Measurements from ENCODE around the gene MAMDC4. TPM values are rescaled to one million over a fixed set of nuclear protein-coding genes. Genes with fewer than 3 reads are reported as not detected.

MAMDC4 gene
- polyA plus RNA-seq, 3 donors, result 0.07 to 5.2 TPM; not detected in 1

DNA sequence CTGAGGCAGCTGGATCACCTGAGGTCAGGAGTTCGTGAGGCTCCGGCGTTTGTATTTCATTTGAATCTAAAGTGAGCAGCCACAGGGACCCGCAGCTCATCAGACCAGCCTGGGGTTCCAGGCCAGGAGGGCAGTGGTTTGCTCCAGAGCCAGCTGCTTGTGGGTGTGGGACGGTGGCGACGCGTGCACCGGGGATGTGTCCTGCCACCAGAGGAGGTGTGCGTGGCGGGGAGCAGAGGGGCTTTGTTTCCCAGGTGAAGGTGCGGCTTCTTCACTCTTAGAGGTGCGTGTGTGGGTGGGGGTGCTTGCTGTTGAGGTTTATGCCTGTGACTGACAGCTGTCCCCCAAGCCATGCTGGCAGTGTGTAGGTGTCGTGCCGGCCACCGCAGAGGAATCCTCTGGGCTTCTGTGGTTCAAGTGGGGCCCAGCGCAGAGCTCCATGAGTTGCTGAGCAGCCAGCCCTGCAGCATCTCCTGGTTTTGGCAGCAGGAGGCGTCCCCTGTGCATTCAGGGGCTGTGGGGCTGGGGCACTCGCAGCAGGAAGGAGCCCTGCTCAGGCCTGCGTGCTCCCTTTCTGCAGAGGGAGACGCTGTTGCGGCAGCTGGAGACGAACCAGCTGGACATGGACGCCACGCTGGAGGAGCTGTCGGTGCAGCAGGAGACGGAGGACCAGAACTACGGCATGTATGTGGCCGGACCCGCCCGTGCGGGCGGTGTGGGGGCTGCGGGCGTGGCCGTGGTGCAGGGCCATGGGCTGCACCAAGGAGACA is 16.8 kb upstream of the MAMDC4 start:
- DNase-seq, result no peak
- WGBS (ENCODE audit: insufficient coverage), result 98% methylated on average over 28 of the region's 36 CpGs
- intact Hi-C loops (cut with micrococcal nuclease), result no loop called here
- Histone ChIP-seq H2AFZ (ENCODE audit: insufficient read depth, low read depth, low read length, poor library complexity, severe bottlenecking) (no peak overlapping the region), H3K9ac (ENCODE audit: insufficient read depth, low read length, poor library complexity, severe bottlenecking) (no peak overlapping the region), H3K4me3 (replicated peaks in 1 of 3; ENCODE audit: low read depth in 2 of 3, low read length in 3 of 3) (no peak overlapping the region), H3K27ac (ENCODE audit: low read depth in 1 of 2, low read length in 2 of 2) (no peak overlapping the region), H3K79me2 (ENCODE audit: insufficient read depth, low read length) (no peaks in the 10 kb centered on the region), H3K4me1 (ENCODE audit: control insufficient read depth in 1 of 2, insufficient read depth in 2 of 2, low read length in 2 of 2) (no peaks in the 10 kb centered on the region), H3K4me2 (replicated peaks; ENCODE audit: extremely low read depth, low read length, poor library complexity, severe bottlenecking) (no peak overlapping the region), H3K36me3 (replicated peaks in 1 of 2; ENCODE audit: control insufficient read depth in 1 of 2, insufficient read depth in 2 of 2, low read length in 2 of 2) (peaks cover 55 to 70% of the 10 kb centered on the region in 2 donors), H3K27me3 (ENCODE audit: control insufficient read depth in 2 of 2, insufficient read depth in 2 of 2, low read length in 2 of 2) (no peaks in the 10 kb centered on the region), H4K20me1 (ENCODE audit: insufficient read depth, low read length) (no peaks in the 10 kb centered on the region), H3K9me3 (replicated peaks in 1 of 2; ENCODE audit: control insufficient read depth in 1 of 2, insufficient read depth in 1 of 2, low read length in 2 of 2) (no peaks in the 10 kb centered on the region)
- TF ChIP-seq, protein P1, sequence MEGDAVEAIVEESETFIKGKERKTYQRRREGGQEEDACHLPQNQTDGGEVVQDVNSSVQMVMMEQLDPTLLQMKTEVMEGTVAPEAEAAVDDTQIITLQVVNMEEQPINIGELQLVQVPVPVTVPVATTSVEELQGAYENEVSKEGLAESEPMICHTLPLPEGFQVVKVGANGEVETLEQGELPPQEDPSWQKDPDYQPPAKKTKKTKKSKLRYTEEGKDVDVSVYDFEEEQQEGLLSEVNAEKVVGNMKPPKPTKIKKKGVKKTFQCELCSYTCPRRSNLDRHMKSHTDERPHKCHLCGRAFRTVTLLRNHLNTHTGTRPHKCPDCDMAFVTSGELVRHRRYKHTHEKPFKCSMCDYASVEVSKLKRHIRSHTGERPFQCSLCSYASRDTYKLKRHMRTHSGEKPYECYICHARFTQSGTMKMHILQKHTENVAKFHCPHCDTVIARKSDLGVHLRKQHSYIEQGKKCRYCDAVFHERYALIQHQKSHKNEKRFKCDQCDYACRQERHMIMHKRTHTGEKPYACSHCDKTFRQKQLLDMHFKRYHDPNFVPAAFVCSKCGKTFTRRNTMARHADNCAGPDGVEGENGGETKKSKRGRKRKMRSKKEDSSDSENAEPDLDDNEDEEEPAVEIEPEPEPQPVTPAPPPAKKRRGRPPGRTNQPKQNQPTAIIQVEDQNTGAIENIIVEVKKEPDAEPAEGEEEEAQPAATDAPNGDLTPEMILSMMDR (IDR thresholded peaks at IDR 0.05), result no peak
- Mint-ChIP-seq H3K36me3 (peaks cover 43 to 78% of the 10 kb centered on the region in 2 donors), H3K27ac (no peak overlapping the region), H3K9me3 (peaks cover 0 to 1% (median 0%) of the 10 kb centered on the region in 7 donors), H3K4me1 (no peaks in the 10 kb centered on the region), H3K4me3 (no peak overlapping the region), H3K27me3 (ENCODE audit: low read depth in 3 of 3) (peaks cover 0 to 2% (median 0%) of the 10 kb centered on the region in 3 donors)

DNA sequence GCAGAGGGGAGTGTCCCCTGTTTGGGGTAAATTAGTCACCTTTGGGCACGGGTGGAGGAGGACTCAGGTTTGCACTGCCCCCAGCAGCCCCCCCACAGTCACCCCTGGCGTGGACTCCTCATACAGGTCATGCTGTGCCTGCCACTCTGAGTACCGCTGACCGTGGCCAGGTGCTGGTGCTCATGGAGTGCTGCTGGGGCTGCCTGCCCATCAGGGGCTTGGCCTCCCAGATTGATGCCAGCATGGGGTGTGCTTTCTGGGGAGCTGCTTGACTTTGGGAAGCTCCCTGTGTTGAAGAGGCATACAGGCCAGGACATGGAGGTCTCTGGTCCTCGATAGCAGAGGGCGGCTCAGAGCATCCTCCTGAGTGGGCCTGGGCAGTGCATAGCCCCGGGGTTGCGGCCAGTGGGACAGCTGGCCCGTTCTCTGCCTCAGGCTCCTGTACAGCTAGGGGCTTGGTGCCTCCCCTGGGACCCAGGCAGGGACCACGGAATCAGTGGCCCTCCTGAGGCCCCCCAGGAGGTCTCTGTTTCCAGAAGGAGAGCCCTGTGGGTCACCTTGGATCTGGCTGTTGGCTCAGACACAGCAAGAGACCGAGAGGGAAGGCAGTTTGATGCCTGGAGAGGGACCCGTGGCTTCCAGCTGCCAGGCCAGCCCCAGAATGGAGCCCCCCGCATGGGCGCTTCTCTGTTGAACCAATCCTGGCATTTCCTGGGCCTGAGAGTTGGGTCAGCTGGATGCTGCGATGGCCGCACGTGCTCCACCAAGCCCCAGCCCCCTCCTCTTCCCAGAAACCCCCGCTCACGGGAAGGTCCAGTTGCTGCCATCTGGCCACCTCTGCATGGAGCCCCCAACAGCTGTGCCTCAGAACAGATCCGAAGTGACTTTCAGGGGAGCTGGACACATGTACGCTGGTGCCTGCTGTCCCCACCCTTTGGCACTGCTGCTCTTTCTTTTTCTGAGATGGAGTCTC is 15.9 kb upstream of the MAMDC4 start:
- H3K27ac Mint-ChIP-seq, result no peak overlapping the region
- TF ChIP-seq, protein P1 (IDR thresholded peaks at IDR 0.05), result no peak
- WGBS (ENCODE audit: insufficient coverage), result 97% methylated on average over 20 of the region's 21 CpGs
- Histone ChIP-seq H3K27ac (ENCODE audit: low read depth in 1 of 2, low read length in 2 of 2) (no peak overlapping the region), H3K4me1 (ENCODE audit: control insufficient read depth in 1 of 2, insufficient read depth in 2 of 2, low read length in 2 of 2) (no peaks in the 10 kb centered on the region), H3K36me3 (replicated peaks in 1 of 2; ENCODE audit: control insufficient read depth in 1 of 2, insufficient read depth in 2 of 2, low read length in 2 of 2) (peaks cover 46 to 61% of the 10 kb centered on the region in 2 donors), H3K79me2 (ENCODE audit: insufficient read depth, low read length) (no peaks in the 10 kb centered on the region), H3K4me2 (replicated peaks; ENCODE audit: extremely low read depth, low read length, poor library complexity, severe bottlenecking) (no peak overlapping the region), H2AFZ (ENCODE audit: insufficient read depth, low read depth, low read length, poor library complexity, severe bottlenecking) (no peak overlapping the region), H3K4me3 (replicated peaks in 1 of 3; ENCODE audit: low read depth in 2 of 3, low read length in 3 of 3) (no peak overlapping the region), H3K9ac (ENCODE audit: insufficient read depth, low read length, poor library complexity, severe bottlenecking) (no peak overlapping the region), H4K20me1 (ENCODE audit: insufficient read depth, low read length) (no peaks in the 10 kb centered on the region), H3K9me3 (replicated peaks in 1 of 2; ENCODE audit: control insufficient read depth in 1 of 2, insufficient read depth in 1 of 2, low read length in 2 of 2) (no peaks in the 10 kb centered on the region), H3K27me3 (ENCODE audit: control insufficient read depth in 2 of 2, insufficient read depth in 2 of 2, low read length in 2 of 2) (no peaks in the 10 kb centered on the region)
- intact Hi-C loops (cut with micrococcal nuclease), result no loop called here
- peaks cover 0 to 2% (median 0%) of the 10 kb centered on the region in 3 donors for H3K27me3 Mint-ChIP-seq (ENCODE audit: low read depth in 3 of 3)
- no peaks in the 10 kb centered on the region for H3K4me1 Mint-ChIP-seq
- peaks cover 36 to 74% of the 10 kb centered on the region in 2 donors for H3K36me3 Mint-ChIP-seq
- DNase-seq, result no peak
- no peak overlapping the region for H3K4me3 Mint-ChIP-seq
- H3K9me3 Mint-ChIP-seq, result peaks cover 0 to 1% (median 0%) of the 10 kb centered on the region in 7 donors

Data from CD14-positive monocyte (primary cell).